ENCODE measurements around the gene SCGN.

The SCGN gene

GRCh38 chr6:25617997-25618396, 34.0 kb upstream of the SCGN start:
- Histone ChIP-seq H3K4me3 (no peak overlapping the region), H3K9ac (no peak overlapping the region), H3K4me1 (peaks cover 0 to 23% (median 0%) of the 10 kb centered on the region in 10 experiments; a peak in 4 of 20 replicates), H3K9me3 (replicated peaks in 1 of 11) (no peaks in the 10 kb centered on the region), H3K27ac (no peak overlapping the region), H3K4me2 (peak overlapping the region in 2 of 11 experiments; percentile 18 to 33; a peak in 1 of 22 replicates), H3K27me3 (peaks cover 0 to 13% (median 0%) of the 10 kb centered on the region in 11 experiments; a peak in 8 of 22 replicates), H4K20me1 (no peaks in the 10 kb centered on the region), H3K36me3 (no peaks in the 10 kb centered on the region)
- no peak for TF ChIP-seq Cebpa-rat (IDR thresholded peaks at IDR 0.05)

DNA sequence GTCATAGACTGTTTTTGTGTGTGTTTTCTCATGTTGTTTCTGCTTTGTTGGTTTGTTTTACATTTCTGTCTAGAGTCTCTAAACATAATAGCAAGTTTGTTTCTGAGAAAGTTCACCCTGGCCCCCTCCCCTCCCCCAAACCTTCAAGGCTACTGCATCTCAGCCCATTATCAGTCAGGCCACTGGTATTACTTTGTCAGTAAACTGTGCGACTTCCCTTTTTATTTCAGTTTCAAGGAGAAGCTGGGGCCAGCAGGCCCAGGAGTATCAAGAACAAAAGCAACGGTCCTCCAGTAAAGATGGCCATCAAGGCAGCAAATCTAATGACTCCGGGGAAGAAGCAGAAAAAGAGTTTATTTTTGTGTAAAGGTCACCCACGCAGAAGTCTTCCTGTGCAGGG, 32.8 kb upstream of the SCGN start:
- Histone ChIP-seq H3K27ac (no peak overlapping the region), H4K20me1 (no peaks in the 10 kb centered on the region), H3K4me3 (no peak overlapping the region), H3K27me3 (peaks cover 0 to 13% (median 0%) of the 10 kb centered on the region in 11 experiments; a peak in 8 of 22 replicates), H3K9me3 (replicated peaks in 1 of 11) (no peaks in the 10 kb centered on the region), H3K4me2 (peak overlapping the region in 2 of 11 experiments; percentile 19 to 25; a peak in 2 of 22 replicates), H3K36me3 (no peaks in the 10 kb centered on the region), H3K4me1 (peaks cover 0 to 23% (median 0%) of the 10 kb centered on the region in 10 experiments; a peak in 4 of 20 replicates), H3K9ac (no peak overlapping the region)
- no peak for TF ChIP-seq Cebpa-rat (IDR thresholded peaks at IDR 0.05)

GRCh38 chr6:25620391-25620790, 31.6 kb upstream of the SCGN start:
- H3K9me3 ChIP-seq (replicated peaks in 1 of 11) = no peaks in the 10 kb centered on the region
- peaks cover 0 to 13% (median 0%) of the 10 kb centered on the region in 11 experiments; a peak in 8 of 22 replicates for H3K27me3 ChIP-seq
- no peaks in the 10 kb centered on the region for H4K20me1 ChIP-seq
- no peak overlapping the region for H3K27ac ChIP-seq
- H3K4me3 ChIP-seq = no peak overlapping the region
- no peak for TF ChIP-seq Cebpa-rat (IDR thresholded peaks at IDR 0.05)
- no peak overlapping the region for H3K4me2 ChIP-seq
- H3K4me1 ChIP-seq = peaks cover 0 to 23% (median 0%) of the 10 kb centered on the region in 10 experiments; a peak in 4 of 20 replicates
- no peak overlapping the region for H3K9ac ChIP-seq
- H3K36me3 ChIP-seq = no peaks in the 10 kb centered on the region

DNA sequence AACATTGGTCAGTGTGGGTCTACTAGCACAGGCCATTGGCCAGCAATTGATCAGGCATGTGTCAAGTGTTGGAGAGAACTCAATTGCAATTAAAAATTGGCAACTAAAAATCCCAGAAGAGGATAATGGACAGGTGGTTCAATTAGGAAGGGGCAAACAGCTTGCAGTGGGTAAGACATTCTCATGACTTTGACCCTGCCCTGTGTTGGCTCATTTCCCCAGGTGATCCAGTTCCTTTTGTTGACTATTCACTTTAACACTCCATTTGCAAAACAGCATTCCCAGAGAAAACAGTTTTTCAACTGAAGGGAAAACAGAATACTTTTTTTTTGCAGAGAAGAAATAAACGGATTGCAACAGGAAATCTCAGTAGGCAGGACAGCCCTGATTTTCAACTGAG, 28.9 kb upstream of the SCGN start:
- Histone ChIP-seq H3K4me2 (no peak overlapping the region), H3K27ac (no peak overlapping the region), H3K4me1 (peaks cover 0 to 18% (median 0%) of the 10 kb centered on the region in 10 experiments; a peak in 4 of 20 replicates), H3K36me3 (no peaks in the 10 kb centered on the region), H3K9ac (no peak overlapping the region), H3K27me3 (peaks cover 0 to 13% (median 0%) of the 10 kb centered on the region in 11 experiments; a peak in 8 of 22 replicates), H3K9me3 (replicated peaks in 1 of 11) (no peaks in the 10 kb centered on the region), H4K20me1 (no peaks in the 10 kb centered on the region), H3K4me3 (no peak overlapping the region)
- no peak for TF ChIP-seq Cebpa-rat (IDR thresholded peaks at IDR 0.05)

DNA sequence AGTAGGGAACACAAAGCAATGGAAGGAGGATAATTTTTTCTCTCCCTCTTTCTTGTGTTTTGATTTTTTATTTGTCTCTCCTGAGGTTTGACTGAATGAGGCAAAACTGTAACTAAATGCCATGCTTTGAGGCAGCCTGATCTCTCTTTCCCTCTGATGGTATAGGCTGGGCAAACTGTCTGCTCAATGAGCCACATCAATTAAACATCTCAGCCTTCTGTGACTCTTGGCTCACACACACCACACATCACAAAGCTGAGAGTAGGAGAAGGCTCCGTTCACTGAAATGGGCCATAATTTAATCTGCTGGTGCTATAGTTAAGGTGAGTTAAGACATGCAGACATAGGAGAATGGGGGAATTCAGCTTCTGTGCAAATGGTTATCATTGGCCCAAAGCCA, 28.1 kb upstream of the SCGN start:
- H3K4me1 ChIP-seq = peaks cover 0 to 10% (median 0%) of the 10 kb centered on the region in 10 experiments; a peak in 2 of 20 replicates
- H3K9ac ChIP-seq = no peak overlapping the region
- no peaks in the 10 kb centered on the region for H3K36me3 ChIP-seq
- H3K9me3 ChIP-seq (replicated peaks in 1 of 11) = no peaks in the 10 kb centered on the region
- no peak for TF ChIP-seq Cebpa-rat (IDR thresholded peaks at IDR 0.05)
- H3K4me3 ChIP-seq = no peak overlapping the region
- peaks cover 0 to 8% (median 0%) of the 10 kb centered on the region in 11 experiments; a peak in 7 of 22 replicates for H3K27me3 ChIP-seq
- no peak overlapping the region for H3K4me2 ChIP-seq
- H4K20me1 ChIP-seq = no peaks in the 10 kb centered on the region
- H3K27ac ChIP-seq = no peak overlapping the region

- Histone ChIP-seq H4K20me1 (no peaks in the 10 kb centered on the region), H3K36me3 (no peaks in the 10 kb centered on the region), H3K4me2 (no peak overlapping the region), H3K27ac (no peak overlapping the region), H3K27me3 (no peaks in the 10 kb centered on the region), H3K4me3 (no peak overlapping the region), H3K9ac (no peak overlapping the region), H3K4me1 (no peaks in the 10 kb centered on the region), H3K9me3 (replicated peaks in 1 of 11) (no peaks in the 10 kb centered on the region)
- no peak for TF ChIP-seq Cebpa-rat (IDR thresholded peaks at IDR 0.05)
Observed at GRCh38 chr6:25627001-25627400, 25.0 kb upstream of the SCGN start.

GRCh38 chr6:25628471-25629197, 23.4 kb upstream of the SCGN start:
- no peak for TF ChIP-seq Cebpa-rat (IDR thresholded peaks at IDR 0.05)
- H3K27me3 ChIP-seq = no peaks in the 10 kb centered on the region
- no peak overlapping the region for H3K4me2 ChIP-seq

DNA sequence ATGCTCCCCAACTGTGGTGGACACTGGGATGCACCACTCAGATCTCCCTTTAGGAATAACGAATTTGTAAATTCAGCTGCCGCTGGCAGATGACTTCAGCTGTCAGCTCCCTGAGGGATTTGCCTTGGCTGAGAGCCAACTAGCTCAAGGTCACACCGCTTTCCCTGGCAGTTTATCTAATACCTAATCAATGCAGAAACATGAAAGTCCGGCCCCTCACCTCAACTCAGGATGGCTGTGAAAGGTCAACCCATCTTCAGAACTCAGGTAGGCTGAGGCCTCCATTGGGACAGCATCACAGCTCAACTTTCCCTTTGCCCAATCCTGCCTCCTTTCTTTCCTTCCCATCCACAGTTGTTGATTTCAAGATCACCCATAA, 22.8 kb upstream of the SCGN start:
- H3K4me3 ChIP-seq = no peak overlapping the region
- H3K36me3 ChIP-seq = no peaks in the 10 kb centered on the region
- H3K27me3 ChIP-seq = no peaks in the 10 kb centered on the region
- H3K9me3 ChIP-seq (replicated peaks in 1 of 11) = no peaks in the 10 kb centered on the region
- no peak overlapping the region for H3K9ac ChIP-seq
- TF ChIP-seq Cebpa-rat (IDR thresholded peaks at IDR 0.05) = no peak
- no peak overlapping the region for H3K27ac ChIP-seq
- no peaks in the 10 kb centered on the region for H4K20me1 ChIP-seq
- no peaks in the 10 kb centered on the region for H3K4me1 ChIP-seq
- H3K4me2 ChIP-seq = no peak overlapping the region

More at GRCh38 chr6:25628471-25629197, 23.4 kb upstream of the SCGN start:
- H3K9me3 ChIP-seq (replicated peaks in 1 of 11) = no peaks in the 10 kb centered on the region
- H3K9ac ChIP-seq = no peak overlapping the region
- H3K27ac ChIP-seq = no peak overlapping the region
- no peaks in the 10 kb centered on the region for H3K4me1 ChIP-seq
- H3K36me3 ChIP-seq = no peaks in the 10 kb centered on the region
- no peaks in the 10 kb centered on the region for H4K20me1 ChIP-seq
- no peak overlapping the region for H3K4me3 ChIP-seq

- Histone ChIP-seq H3K4me3 (no peak overlapping the region), H3K36me3 (no peaks in the 10 kb centered on the region), H3K4me2 (no peak overlapping the region), H3K9ac (no peak overlapping the region), H3K27ac (no peak overlapping the region), H3K9me3 (replicated peaks in 1 of 11) (no peaks in the 10 kb centered on the region), H4K20me1 (no peaks in the 10 kb centered on the region), H3K27me3 (no peaks in the 10 kb centered on the region), H3K4me1 (no peaks in the 10 kb centered on the region)
- no peak for TF ChIP-seq Cebpa-rat (IDR thresholded peaks at IDR 0.05)
Observed at GRCh38 chr6:25630508-25631278, 21.3 kb upstream of the SCGN start.
